Measurements from ENCODE around the gene RSRC1.

The RSRC1 gene

GRCh38 chr3:158103081-158103886, 6.6 kb upstream of the RSRC1 start:
- H3K4me1 ChIP-seq, result no peaks in the 10 kb centered on the region
- no peak overlapping the region for H3K4me2 ChIP-seq (ENCODE audit: low read length)
- H3K27ac ChIP-seq, result no peak overlapping the region
- peaks cover 27% of the 10 kb centered on the region for H3K27me3 ChIP-seq (ENCODE audit: control insufficient read depth, insufficient read depth, low read length)
- no peak overlapping the region for H3K9ac ChIP-seq
- no peaks in the 10 kb centered on the region for H3K9me3 ChIP-seq (ENCODE audit: control insufficient read depth, low read length)
- no peak overlapping the region for H2AFZ ChIP-seq
- H3K79me2 ChIP-seq, result no peaks in the 10 kb centered on the region
- H3K4me3 ChIP-seq (ENCODE audit: low read depth, low read length), result no peak overlapping the region
- H3K36me3 ChIP-seq (ENCODE audit: control insufficient read depth, insufficient read depth, low read length), result no peaks in the 10 kb centered on the region
- TF ChIP-seq CTCF (IDR thresholded peaks at IDR 0.05), result no peak

- no peaks in the 10 kb centered on the region for H3K4me1 ChIP-seq
- H3K4me3 ChIP-seq (ENCODE audit: low read depth, low read length), result no peak overlapping the region
- no peaks in the 10 kb centered on the region for H3K79me2 ChIP-seq
- no peaks in the 10 kb centered on the region for H3K9me3 ChIP-seq (ENCODE audit: control insufficient read depth, low read length)
- no peak overlapping the region for H3K9ac ChIP-seq
- no peaks in the 10 kb centered on the region for H3K36me3 ChIP-seq (ENCODE audit: control insufficient read depth, insufficient read depth, low read length)
- H2AFZ ChIP-seq, result no peak overlapping the region
- TF ChIP-seq CTCF (IDR thresholded peaks at IDR 0.05), result no peak
- H3K27ac ChIP-seq, result no peak overlapping the region
- peaks cover 26% of the 10 kb centered on the region for H3K27me3 ChIP-seq (ENCODE audit: control insufficient read depth, insufficient read depth, low read length)
- H3K4me2 ChIP-seq (ENCODE audit: low read length), result no peak overlapping the region
Measured at GRCh38 chr3:158103887-158104327, 6.0 kb upstream of the RSRC1 start.

GRCh38 chr3:158104431-158104921, 5.4 kb upstream of the RSRC1 start:
- no peaks in the 10 kb centered on the region for H3K79me2 ChIP-seq
- peaks cover 22% of the 10 kb centered on the region for H3K27me3 ChIP-seq (ENCODE audit: control insufficient read depth, insufficient read depth, low read length)
- no peak overlapping the region for H3K27ac ChIP-seq
- H3K36me3 ChIP-seq (ENCODE audit: control insufficient read depth, insufficient read depth, low read length), result no peaks in the 10 kb centered on the region
- no peak overlapping the region for H3K9ac ChIP-seq
- no peaks in the 10 kb centered on the region for H3K9me3 ChIP-seq (ENCODE audit: control insufficient read depth, low read length)
- H3K4me3 ChIP-seq (ENCODE audit: low read depth, low read length), result no peak overlapping the region
- no peaks in the 10 kb centered on the region for H3K4me1 ChIP-seq
- no peak overlapping the region for H2AFZ ChIP-seq
- no peak for TF ChIP-seq CTCF (IDR thresholded peaks at IDR 0.05)
- no peak overlapping the region for H3K4me2 ChIP-seq (ENCODE audit: low read length)

- Histone ChIP-seq H3K27ac (no peak overlapping the region), H3K4me3 (ENCODE audit: low read depth, low read length) (no peak overlapping the region), H3K4me1 (no peaks in the 10 kb centered on the region), H3K4me2 (ENCODE audit: low read length) (no peak overlapping the region), H3K36me3 (ENCODE audit: control insufficient read depth, insufficient read depth, low read length) (no peaks in the 10 kb centered on the region), H3K27me3 (ENCODE audit: control insufficient read depth, insufficient read depth, low read length) (peaks cover 22% of the 10 kb centered on the region), H2AFZ (no peak overlapping the region), H3K9ac (no peak overlapping the region), H3K79me2 (no peaks in the 10 kb centered on the region), H3K9me3 (ENCODE audit: control insufficient read depth, low read length) (no peaks in the 10 kb centered on the region)
- no peak for TF ChIP-seq CTCF (IDR thresholded peaks at IDR 0.05)
Measured at GRCh38 chr3:158105119-158105709, 4.7 kb upstream of the RSRC1 start.

All from parathyroid adenoma (tissue), 2 donors.